DMS79 treated with DMSO at 0.1 percent for 48 hours (cell line): ENCODE data around the gene RTN4.
"Not testable (repeated sequence)": the region's sequence is repeated elsewhere in the genome, so short reads cannot be mapped to it uniquely, and the experiment has no call there.

ENCODE experiments used
- DNase-seq: peaks from one replicate; lab custom pipeline; 2025; lab: John Stamatoyannopoulos, UW

RTN4 gene

GRCh38 chr2:55063713-55064323 lies 13.6 kb upstream of the RTN4 start:
- DNase-seq: no peak

- DNase-seq: no peak
Measured at GRCh38 chr2:55063226-55063625, 13.0 kb upstream of the RTN4 start.

- DNase-seq: no peak
Measured at GRCh38 chr2:55062754-55063153, 12.5 kb upstream of the RTN4 start.

- peak; percentile 94 for DNase-seq
Measured at GRCh38 chr2:55061523-55062344, 11.5 kb upstream of the RTN4 start.

GRCh38 chr2:55059793-55060192 lies 9.5 kb upstream of the RTN4 start:
- DNase-seq: no peak

GRCh38 chr2:55057474-55057873 lies 7.2 kb upstream of the RTN4 start:
- DNase-seq: no peak

GRCh38 chr2:55056024-55056521 lies 5.8 kb upstream of the RTN4 start:
- DNase-seq: no peak

- peak; percentile 16 for DNase-seq
Measured at GRCh38 chr2:55054106-55054875, 4.0 kb upstream of the RTN4 start.

GRCh38 chr2:55053225-55053624 lies 3.0 kb upstream of the RTN4 start:
- not testable (repeated sequence) for DNase-seq

GRCh38 chr2:55052129-55053061 lies 2.1 kb upstream of the RTN4 start:
- no peak for DNase-seq

GRCh38 chr2:55051026-55051866 lies 995 bp upstream of the RTN4 start:
- peak; percentile 72 for DNase-seq

GRCh38 chr2:55049821-55050099 lies 491 bp downstream of the RTN4 start:
- DNase-seq: no peak

- peak; percentile 57 for DNase-seq
Measured at GRCh38 chr2:55049043-55049820, 1.0 kb downstream of the RTN4 start.

GRCh38 chr2:55048508-55049042 lies 1.7 kb downstream of the RTN4 start:
- peak; percentile 38 for DNase-seq

- peak; percentile 27 for DNase-seq
Measured at GRCh38 chr2:55047677-55048299, 2.5 kb downstream of the RTN4 start.

GRCh38 chr2:55045780-55046179 lies 4.5 kb downstream of the RTN4 start:
- DNase-seq: peak; percentile 71

- DNase-seq: no peak
Measured at GRCh38 chr2:55043841-55044240, 6.4 kb downstream of the RTN4 start.

GRCh38 chr2:55038428-55038827 lies 11.8 kb downstream of the RTN4 start:
- no peak for DNase-seq

- no peak for DNase-seq
Measured at GRCh38 chr2:55035716-55036115, 14.5 kb downstream of the RTN4 start.
